ENCODE data around the gene ECHDC3.
A peak's percentile ranks its signal among the peaks of the same experiment; 100 is the strongest.
"Not testable (repeated sequence)": the region's sequence is repeated elsewhere in the genome, so short reads cannot be mapped to it uniquely, and the experiment has no call there.

Gene ECHDC3

GRCh38 chr10:11742009-11742778 lies at the start of gene ECHDC3:
Gene ECHDC3 (plus strand): TSS chr10:11742382. CDS start chr10:11742577, 195 bp downstream.
- peak in 6 of 14 donors; percentile 5 to 36 (median 18) for DNase-seq

GRCh38 chr10:11693376-11693775 lies 48.8 kb upstream of the ECHDC3 start:
- DNase-seq = no peak

GRCh38 chr10:11695779-11696178 lies 46.4 kb upstream of the ECHDC3 start:
- DNase-seq = no peak

GRCh38 chr10:11697718-11698527 lies 44.3 kb upstream of the ECHDC3 start:
- no peak for DNase-seq

GRCh38 chr10:11698691-11699549 lies 43.3 kb upstream of the ECHDC3 start:
- no peak for DNase-seq

- no peak for DNase-seq
Measured at GRCh38 chr10:11699550-11700097, 42.6 kb upstream of the ECHDC3 start.

- DNase-seq = no peak
Measured at GRCh38 chr10:11700539-11700938, 41.6 kb upstream of the ECHDC3 start.

GRCh38 chr10:11701451-11702095 lies 40.6 kb upstream of the ECHDC3 start:
- DNase-seq = no peak

- no peak for DNase-seq
Measured at GRCh38 chr10:11702264-11702663, 39.9 kb upstream of the ECHDC3 start.

GRCh38 chr10:11704092-11704491 lies 38.1 kb upstream of the ECHDC3 start:
- DNase-seq = no peak

- DNase-seq = no peak
Measured at GRCh38 chr10:11705722-11706121, 36.5 kb upstream of the ECHDC3 start.

GRCh38 chr10:11706895-11707567 lies 35.2 kb upstream of the ECHDC3 start:
- no peak for DNase-seq

- DNase-seq = no peak
Measured at GRCh38 chr10:11707624-11708350, 34.4 kb upstream of the ECHDC3 start.

GRCh38 chr10:11708801-11709200 lies 33.4 kb upstream of the ECHDC3 start:
- DNase-seq = not testable (repeated sequence)

- no peak for DNase-seq
Measured at GRCh38 chr10:11712744-11713143, 29.4 kb upstream of the ECHDC3 start.

GRCh38 chr10:11713186-11713743 lies 28.9 kb upstream of the ECHDC3 start:
- DNase-seq = peak in 2 of 14 donors; percentile 4 to 32

GRCh38 chr10:11713963-11714362 lies 28.2 kb upstream of the ECHDC3 start:
- DNase-seq = peak in 8 of 14 donors; percentile 14 to 56 (median 38)

GRCh38 chr10:11714750-11715365 lies 27.3 kb upstream of the ECHDC3 start:
- DNase-seq = no peak

- peak in 1 of 14 donors; percentile 19 for DNase-seq
Measured at GRCh38 chr10:11715815-11716494, 26.2 kb upstream of the ECHDC3 start.

Measured in C1 segment of cervical spinal cord (tissue), 14 donors.